Caco-2 (cell line): ENCODE data around the gene USP34. TPM values are rescaled to one million over a fixed set of nuclear protein-coding genes. Genes with fewer than 3 reads are reported as not detected.

Experiments used
- BruUV-seq: library from RNA; stranded (reverse); fragments of 400-500 nt; replicated peaks from 2 replicates; lab custom pipeline; 2021; lab: Mats Ljungman, UMichigan
- CTCF ChIA-PET: fragments of 300-600 bp; sonication (Branson Sonifier 250); formaldehyde crosslinking; loops from one replicate; lab custom pipeline; 2022; ENCODE audit warnings: antibody characterized with exemption; lab: Charles Lee
- POLR2A ChIA-PET: fragments of 300-600 bp; sonication (Branson Sonifier 250); formaldehyde crosslinking; loops from one replicate; lab custom pipeline; 2022; ENCODE audit warnings: antibody characterized with exemption; lab: Charles Lee
- DNase-seq, 2 experiments: peaks; one replicate each; pipeline versions ENCODE4 v3.0.0 to v3.0.0-alpha.2; 2020 to 2022
- H3K27me3 ChIP-seq: replicated peaks from 2 replicates; pipeline ENCODE4 v1.6.0; 2011; ENCODE audit warnings: low read length; ENCODE audit not compliant: control insufficient read depth, insufficient read depth
- H3K36me3 ChIP-seq: 2 replicates; pipeline ENCODE4 v1.5.1; 2011; ENCODE audit warnings: low read length; ENCODE audit not compliant: control insufficient read depth, insufficient read depth
- H3K4me1 ChIP-seq: fragments of 250-450 bp; sonication (Bioruptor Pico); 2 replicates; pipeline ENCODE4 v1.5.1; 2020; ENCODE audit warnings: mild to moderate bottlenecking
- H3K4me3 ChIP-seq: 2 replicates; pipeline ENCODE4 v1.5.1; 2011; ENCODE audit warnings: low read depth, mild to moderate bottlenecking, control low read depth, low read length
- H3K9me3 ChIP-seq: fragments of 250-450 bp; sonication (Bioruptor Pico); 2 replicates; pipeline ENCODE4 v1.5.1; 2020; ENCODE audit warnings: mild to moderate bottlenecking, moderate library complexity
- H3K27ac Mint-ChIP-seq: one replicate; pipeline ENCODE4 v1.8.0; 2022; ENCODE audit warnings: mixed read lengths; ENCODE audit not compliant: unreplicated experiment
- H3K27me3 Mint-ChIP-seq: one replicate; pipeline ENCODE4 v1.8.0; 2022; ENCODE audit warnings: mixed read lengths; ENCODE audit not compliant: insufficient read depth, unreplicated experiment
- H3K36me3 Mint-ChIP-seq: one replicate; pipeline ENCODE4 v1.8.0; 2022; ENCODE audit warnings: mild to moderate bottlenecking, mixed read lengths; ENCODE audit not compliant: insufficient read depth, unreplicated experiment
- H3K4me1 Mint-ChIP-seq: one replicate; pipeline ENCODE4 v1.8.0; 2022; ENCODE audit warnings: low read depth, mixed read lengths; ENCODE audit not compliant: unreplicated experiment
- H3K4me3 Mint-ChIP-seq: one replicate; pipeline ENCODE4 v1.8.0; 2022; ENCODE audit warnings: mild to moderate bottlenecking, moderate library complexity, mixed read lengths; ENCODE audit not compliant: unreplicated experiment
- H3K9me3 Mint-ChIP-seq: one replicate; pipeline ENCODE4 v1.8.0; 2022; ENCODE audit warnings: mixed read lengths; ENCODE audit not compliant: unreplicated experiment
- intact Hi-C: fragments of 100-400 bp; cut with micrococcal nuclease; formaldehyde crosslinking; loops from one replicate; pipeline ENCODE4 v1.10.0; 2022; ENCODE audit not compliant: unreplicated experiment
- total RNA-seq: library from RNA; stranded (reverse); gene quantifications from 2 replicates; pipeline ENCODE4 v1.2.3, GENCODE V29; 2022
- TF ChIP-seq, protein P1 (sequence below), 2 experiments: fragments of 200-600 bp in 1 of 2; IDR thresholded peaks; 1 replicate in 1 of 2; 2 replicates in 1 of 2; pipeline versions ENCODE4 v1.5.1 to v1.8.0; 2011 to 2022; ENCODE audit warnings: antibody characterized with exemption in 1 of 2, control low read depth in 1 of 2, inconsistent platforms in 1 of 2, low read depth in 1 of 2, low read length in 1 of 2, mild to moderate bottlenecking in 1 of 2, moderate library complexity in 1 of 2; ENCODE audit not compliant: insufficient read depth in 1 of 2, severe bottlenecking in 1 of 2, unreplicated experiment in 1 of 2

The USP34 gene
- total RNA-seq, 1 experiment from 2014 or later, result 100 TPM

DNA sequence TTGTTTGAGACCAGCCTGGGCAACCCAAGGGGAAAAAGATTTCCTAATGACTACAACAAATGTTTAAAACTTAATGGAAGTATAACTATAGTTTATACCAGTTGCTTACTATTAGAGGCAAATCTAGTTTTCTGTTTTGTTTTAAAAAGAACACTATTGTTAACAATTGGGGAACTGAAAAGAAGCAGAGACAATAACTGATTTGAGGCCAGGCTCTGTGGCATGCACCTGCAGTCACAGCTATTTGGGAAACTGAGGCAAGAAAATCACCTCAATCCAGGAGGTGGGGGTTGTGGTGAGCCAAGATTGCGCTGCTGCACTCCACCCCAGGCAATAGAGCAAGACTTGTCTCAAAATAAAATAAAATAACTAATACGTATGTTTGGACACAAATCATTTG is 28.2 kb upstream of the USP34 start:
- Mint-ChIP-seq H3K4me1 (no peaks in the 10 kb centered on the region), H3K4me3 (no peak overlapping the region), H3K27me3 (no peaks in the 10 kb centered on the region), H3K27ac (no peak overlapping the region), H3K9me3 (no peaks in the 10 kb centered on the region), H3K36me3 (peaks cover 97% of the 10 kb centered on the region)
- no peaks in the 10 kb centered on the region for H3K27me3 ChIP-seq
- H3K4me3 ChIP-seq, result no peak overlapping the region
- intact Hi-C loops, result no loop called here
- ChIA-PET POLR2A (no interaction called here), CTCF (no interaction called here)
- H3K36me3 ChIP-seq, result no peaks in the 10 kb centered on the region; the same call in none of the 2 replicates
- no TSS peak for BruUV-seq
- DNase-seq, result no peak
- H3K9me3 ChIP-seq, result no peaks in the 10 kb centered on the region
- H3K4me1 ChIP-seq, result no peaks in the 10 kb centered on the region
- TF ChIP-seq, protein P1, sequence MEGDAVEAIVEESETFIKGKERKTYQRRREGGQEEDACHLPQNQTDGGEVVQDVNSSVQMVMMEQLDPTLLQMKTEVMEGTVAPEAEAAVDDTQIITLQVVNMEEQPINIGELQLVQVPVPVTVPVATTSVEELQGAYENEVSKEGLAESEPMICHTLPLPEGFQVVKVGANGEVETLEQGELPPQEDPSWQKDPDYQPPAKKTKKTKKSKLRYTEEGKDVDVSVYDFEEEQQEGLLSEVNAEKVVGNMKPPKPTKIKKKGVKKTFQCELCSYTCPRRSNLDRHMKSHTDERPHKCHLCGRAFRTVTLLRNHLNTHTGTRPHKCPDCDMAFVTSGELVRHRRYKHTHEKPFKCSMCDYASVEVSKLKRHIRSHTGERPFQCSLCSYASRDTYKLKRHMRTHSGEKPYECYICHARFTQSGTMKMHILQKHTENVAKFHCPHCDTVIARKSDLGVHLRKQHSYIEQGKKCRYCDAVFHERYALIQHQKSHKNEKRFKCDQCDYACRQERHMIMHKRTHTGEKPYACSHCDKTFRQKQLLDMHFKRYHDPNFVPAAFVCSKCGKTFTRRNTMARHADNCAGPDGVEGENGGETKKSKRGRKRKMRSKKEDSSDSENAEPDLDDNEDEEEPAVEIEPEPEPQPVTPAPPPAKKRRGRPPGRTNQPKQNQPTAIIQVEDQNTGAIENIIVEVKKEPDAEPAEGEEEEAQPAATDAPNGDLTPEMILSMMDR (IDR thresholded peaks at IDR 0.05; ENCODE audit: insufficient read depth in 1 of 2, low read depth in 1 of 2, low read length in 1 of 2, severe bottlenecking in 1 of 2, unreplicated experiment in 1 of 2), result no peak

DNA sequence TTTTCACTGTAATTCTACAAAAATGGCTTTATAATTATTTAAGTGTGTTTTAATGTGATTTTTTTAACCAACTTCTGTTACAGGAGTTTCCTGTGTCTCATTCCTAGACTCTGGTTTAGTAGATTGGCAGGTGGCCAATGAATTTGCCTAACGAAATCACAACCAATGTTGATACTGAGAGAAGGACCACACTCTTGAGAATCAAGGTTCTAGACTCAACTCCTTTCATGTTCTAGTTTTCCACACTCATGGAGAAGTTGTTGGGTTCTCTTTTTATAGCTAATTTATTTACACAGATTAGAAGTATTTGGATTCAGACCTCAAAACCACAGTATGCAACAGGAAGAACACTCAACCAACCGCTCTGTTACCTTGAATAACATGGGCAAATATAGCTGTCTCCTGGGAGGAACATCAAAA is 22.6 kb upstream of the USP34 start:
- no TSS peak for BruUV-seq
- Mint-ChIP-seq H3K4me3 (no peak overlapping the region), H3K4me1 (no peaks in the 10 kb centered on the region), H3K27ac (no peak overlapping the region), H3K36me3 (peaks cover 98% of the 10 kb centered on the region), H3K9me3 (no peaks in the 10 kb centered on the region), H3K27me3 (no peaks in the 10 kb centered on the region)
- no peaks in the 10 kb centered on the region for H3K4me1 ChIP-seq
- ChIA-PET CTCF (no interaction called here), POLR2A (no interaction called here)
- H3K27me3 ChIP-seq, result no peaks in the 10 kb centered on the region
- intact Hi-C loops, result no loop called here
- no peaks in the 10 kb centered on the region for H3K9me3 ChIP-seq
- no peak for DNase-seq
- H3K36me3 ChIP-seq, result peaks cover 2% of the 10 kb centered on the region
- H3K4me3 ChIP-seq, result no peak overlapping the region
- TF ChIP-seq, protein P1 (IDR thresholded peaks at IDR 0.05; ENCODE audit: insufficient read depth in 1 of 2, low read depth in 1 of 2, low read length in 1 of 2, severe bottlenecking in 1 of 2, unreplicated experiment in 1 of 2), result no peak

DNA sequence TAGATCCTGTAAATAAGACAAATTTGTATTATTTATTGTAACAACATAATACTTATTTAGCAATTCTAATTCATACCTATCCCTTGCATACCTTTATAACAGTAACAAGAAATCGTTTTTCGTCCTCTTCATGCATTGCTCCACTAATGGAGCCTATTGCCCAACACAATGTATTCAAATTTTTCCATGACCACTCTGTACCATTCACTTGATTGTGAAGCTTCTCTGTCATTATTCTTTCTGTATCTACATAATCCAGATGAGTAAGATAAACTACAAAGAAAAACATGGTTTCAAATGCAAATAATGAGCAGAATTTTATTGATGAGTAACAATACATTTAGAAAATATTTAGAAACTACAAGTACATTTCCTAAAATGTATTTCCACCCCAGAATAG is 21.6 kb upstream of the USP34 start:
- Mint-ChIP-seq H3K36me3 (peaks cover 98% of the 10 kb centered on the region), H3K4me1 (no peaks in the 10 kb centered on the region), H3K9me3 (no peaks in the 10 kb centered on the region), H3K27me3 (no peaks in the 10 kb centered on the region), H3K27ac (no peak overlapping the region), H3K4me3 (no peak overlapping the region)
- Histone ChIP-seq H3K9me3 (no peaks in the 10 kb centered on the region), H3K4me3 (no peak overlapping the region), H3K27me3 (no peaks in the 10 kb centered on the region), H3K4me1 (no peaks in the 10 kb centered on the region), H3K36me3 (peaks cover 2% of the 10 kb centered on the region)
- no peak for DNase-seq
- ChIA-PET CTCF (no interaction called here), POLR2A (no interaction called here)
- TF ChIP-seq, protein P1 (IDR thresholded peaks at IDR 0.05; ENCODE audit: insufficient read depth in 1 of 2, low read depth in 1 of 2, low read length in 1 of 2, severe bottlenecking in 1 of 2, unreplicated experiment in 1 of 2), result no peak
- BruUV-seq, result TSS peak; percentile 84
- intact Hi-C loops, result no loop called here
